NAMALWA (cell line): Measurements from ENCODE around the gene ARMC12.
A peak's percentile ranks its signal among the peaks of the same experiment; 100 is the strongest.

Experiments
- DNase-seq: peaks from one replicate; pipeline ENCODE4 v3.0.0-alpha.2; 2015; ENCODE audit warnings: low spot score

The ARMC12 gene

GRCh38 chr6:35735452-35735851, 1.4 kb upstream of the ARMC12 start:
- DNase-seq, result no peak

DNA sequence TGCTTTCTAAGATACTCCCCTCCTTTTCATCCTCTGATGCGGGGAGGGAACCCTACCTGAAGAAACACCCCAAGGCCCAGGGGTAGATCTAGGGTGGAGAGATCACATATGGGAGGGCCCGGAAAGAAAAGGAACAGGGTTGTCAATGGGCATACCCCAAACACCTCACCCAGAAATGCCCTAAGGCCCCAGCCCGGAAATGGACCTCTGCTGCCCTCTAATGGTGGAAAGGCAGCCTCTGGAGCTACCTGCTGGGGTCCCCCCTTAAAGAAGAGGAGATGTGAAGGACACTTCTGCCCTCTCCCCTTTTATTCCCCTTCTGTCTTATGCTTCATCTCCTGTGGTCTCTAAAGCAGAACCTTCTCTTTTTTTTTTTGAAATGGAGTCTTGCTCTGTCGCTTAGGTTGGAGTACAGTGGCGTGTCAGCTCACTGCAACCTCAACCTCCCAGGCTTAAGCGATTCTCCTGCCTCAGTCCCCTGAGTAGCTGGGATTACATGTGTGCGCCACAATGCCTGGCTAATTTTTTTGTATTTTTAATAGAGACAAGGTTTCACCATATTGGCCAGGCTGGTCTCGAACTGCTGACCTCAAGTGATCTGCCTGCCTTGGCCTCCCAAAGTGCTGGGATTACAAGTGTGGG, 458 bp upstream of the ARMC12 start:
- peak; percentile 89 for DNase-seq

DNA sequence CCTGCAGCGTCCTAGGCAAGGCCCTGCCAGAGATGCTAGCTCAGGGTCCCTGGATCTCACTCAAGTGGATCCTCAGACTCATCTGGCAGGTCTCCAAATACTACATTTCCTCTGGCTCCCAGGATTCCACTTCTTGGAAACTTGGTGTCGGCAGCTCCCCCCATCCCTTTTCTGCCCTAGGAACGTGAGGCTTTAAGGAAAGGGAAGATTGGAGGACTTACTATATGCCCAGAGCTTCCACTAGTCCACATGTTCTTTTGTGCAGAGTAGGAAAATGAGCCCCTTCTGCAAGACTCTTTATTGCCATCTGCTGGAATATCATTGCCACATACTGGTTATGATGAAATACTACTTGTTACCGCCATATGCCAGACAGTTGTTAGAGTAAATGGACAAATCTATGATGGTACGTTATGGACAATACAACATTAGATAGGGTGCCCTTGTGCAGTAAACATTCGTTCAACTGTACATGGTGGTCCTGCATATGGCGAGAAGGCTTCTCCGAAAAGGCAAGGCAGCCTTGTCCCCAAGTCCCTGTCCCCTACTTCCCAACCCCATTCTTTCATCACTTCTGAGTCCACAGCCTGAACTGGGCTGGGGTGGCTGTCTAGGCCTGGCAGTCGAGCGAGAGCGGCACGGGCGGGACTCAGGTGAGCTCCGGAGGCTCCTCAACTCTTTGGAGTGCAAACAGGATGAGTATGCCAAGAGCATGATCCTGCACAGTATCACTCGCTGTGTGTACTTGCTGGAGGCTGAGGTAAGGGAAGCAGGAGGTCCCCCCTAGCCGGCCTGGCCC, 780 bp downstream of the ARMC12 start:
- peak; percentile 87 for DNase-seq

- no peak for DNase-seq
These were observed 3.1 kb downstream of the ARMC12 start for GRCh38 chr6:35739645-35740524.

- no peak for DNase-seq
These were observed 6.0 kb downstream of the ARMC12 start for GRCh38 chr6:35742842-35743241.

GRCh38 chr6:35745509-35745908, 8.7 kb downstream of the ARMC12 start:
- no peak for DNase-seq

DNA sequence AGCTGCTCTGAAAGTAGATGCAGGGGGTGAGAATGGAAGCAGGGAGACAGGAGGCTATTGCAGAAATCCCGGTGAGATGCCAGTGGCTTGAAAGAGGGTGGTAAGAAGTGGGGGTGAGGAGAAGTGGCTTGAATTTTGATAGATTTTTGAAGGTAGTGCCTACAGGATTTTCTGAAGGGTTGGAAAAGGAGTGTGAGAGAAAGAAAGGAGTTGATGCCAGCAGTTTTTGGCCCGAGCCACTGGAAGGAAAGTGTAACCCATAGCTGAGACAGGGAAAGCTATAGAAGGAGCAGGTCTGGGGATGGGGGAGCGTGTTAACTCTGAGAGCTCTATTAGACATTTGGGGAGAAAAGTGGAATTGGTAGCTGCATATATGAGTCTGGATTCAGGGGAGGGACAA, 9.7 kb downstream of the ARMC12 start:
- no peak for DNase-seq

- DNase-seq, result no peak
These were observed 11.0 kb downstream of the ARMC12 start for GRCh38 chr6:35747877-35748276.

GRCh38 chr6:35750557-35750956, 13.7 kb downstream of the ARMC12 start:
- no peak for DNase-seq

DNA sequence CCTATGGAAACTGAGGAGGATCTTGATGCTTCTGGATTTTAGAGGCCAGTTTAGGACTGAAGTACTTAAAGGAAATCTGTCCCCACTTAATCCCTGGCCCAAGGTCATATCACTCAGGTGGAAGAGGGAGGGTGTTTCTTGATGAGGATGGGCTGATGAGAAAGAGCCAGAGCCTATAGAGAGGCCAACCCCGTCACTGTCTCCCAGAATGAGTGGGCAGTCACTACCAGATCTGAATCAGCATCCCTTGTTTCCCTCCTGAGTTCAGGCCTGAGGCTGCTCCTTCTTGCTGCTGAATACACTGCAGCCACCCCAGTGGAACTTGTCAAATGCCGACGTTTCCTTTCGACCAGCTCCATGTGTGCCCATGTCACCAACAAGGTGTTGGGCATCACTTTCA, 14.8 kb downstream of the ARMC12 start:
- no peak for DNase-seq

DNA sequence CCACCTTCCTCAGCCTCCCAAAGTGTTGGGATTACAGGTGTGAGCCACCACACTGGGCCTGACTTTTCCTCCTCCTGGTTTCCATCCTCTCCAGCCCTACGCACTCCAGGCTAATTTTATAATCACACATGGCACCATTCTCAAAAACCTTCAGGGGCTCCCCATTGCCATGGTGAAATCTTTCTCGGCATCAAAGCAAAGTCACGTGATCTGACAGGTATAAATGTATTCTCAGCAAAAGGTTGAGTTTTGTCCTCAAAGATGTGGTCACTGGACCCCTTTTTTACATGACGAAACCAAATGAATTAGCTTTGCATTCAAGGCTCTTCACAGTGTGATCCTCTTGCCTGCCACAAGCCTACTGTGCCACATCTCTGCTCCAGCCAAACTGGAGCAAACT, 15.5 kb downstream of the ARMC12 start:
- no peak for DNase-seq

- DNase-seq, result no peak
These were observed 17.8 kb downstream of the ARMC12 start for GRCh38 chr6:35754452-35755277.

DNA sequence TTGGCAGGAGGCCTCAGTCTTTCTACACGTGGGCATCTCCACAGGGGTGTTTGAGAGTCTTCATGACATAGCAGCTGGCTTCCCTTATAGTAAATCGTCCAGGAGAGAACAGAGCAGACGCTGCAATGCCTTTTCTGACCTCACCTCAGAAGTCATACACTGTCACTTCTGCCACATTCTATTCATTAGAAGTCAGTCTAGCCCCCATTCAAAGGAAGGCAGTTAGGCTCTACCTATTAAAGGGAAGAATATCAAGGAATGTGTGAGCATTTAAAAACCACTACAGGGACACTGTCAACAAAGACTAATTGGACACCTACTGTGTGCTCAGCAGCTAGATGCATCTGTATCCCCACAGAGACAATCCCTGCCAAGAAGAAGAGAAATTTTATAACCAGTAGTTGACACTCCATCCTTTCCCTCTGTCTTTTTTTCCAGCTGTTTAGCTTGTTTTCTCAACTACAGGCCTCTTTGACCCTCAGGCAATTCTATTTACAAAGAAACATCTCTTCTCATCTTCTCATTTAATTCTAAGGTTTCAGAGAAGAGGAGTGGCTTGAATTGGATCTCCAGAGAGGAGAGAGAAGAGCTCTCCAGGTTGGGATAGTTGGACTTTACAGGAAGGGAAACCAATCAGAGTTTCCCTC, 18.6 kb downstream of the ARMC12 start:
- no peak for DNase-seq

- peak; percentile 74 for DNase-seq
These were observed 20.8 kb downstream of the ARMC12 start for GRCh38 chr6:35757456-35758123.

- no peak for DNase-seq
These were observed 22.6 kb downstream of the ARMC12 start for GRCh38 chr6:35759426-35759825.

DNA sequence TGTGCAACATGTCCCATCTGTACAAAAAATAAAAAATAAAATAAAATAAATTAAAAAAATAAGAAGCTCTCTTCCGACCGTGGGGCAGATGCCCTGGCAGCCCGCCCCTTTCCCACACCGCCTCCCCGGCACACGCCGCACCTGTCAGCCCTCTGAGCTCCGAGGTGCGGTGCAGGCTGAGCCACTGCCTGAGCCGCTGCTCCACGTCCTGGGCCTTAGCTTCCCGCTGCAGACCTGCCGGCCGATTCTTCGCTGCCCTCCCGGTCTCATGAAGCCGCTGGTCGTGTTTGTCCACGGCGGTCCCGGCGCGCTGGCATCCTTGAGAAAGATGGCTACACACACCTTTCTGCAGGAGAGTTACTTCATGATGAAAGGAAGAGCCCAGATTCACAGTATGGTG, 28.9 kb downstream of the ARMC12 start:
- DNase-seq, result no peak

DNA sequence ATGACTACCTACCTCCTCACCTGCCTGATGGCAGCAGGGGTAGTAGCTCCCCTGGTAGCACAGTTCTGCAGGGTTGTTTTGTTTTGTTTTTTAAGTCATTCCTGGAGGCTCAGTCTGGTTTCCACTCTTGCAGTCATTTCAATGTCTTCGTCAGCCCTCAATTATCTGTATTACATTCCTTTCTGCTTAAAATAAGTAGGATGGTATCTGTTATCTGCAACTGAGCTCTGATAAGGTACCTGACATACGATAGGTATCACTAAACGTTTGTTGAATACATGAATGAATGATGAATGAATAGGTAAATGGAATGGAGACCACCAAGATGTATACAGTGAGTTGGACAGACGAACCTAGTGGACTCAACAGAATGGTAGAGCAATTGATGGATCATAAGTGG, 32.4 kb downstream of the ARMC12 start:
- no peak for DNase-seq

DNA sequence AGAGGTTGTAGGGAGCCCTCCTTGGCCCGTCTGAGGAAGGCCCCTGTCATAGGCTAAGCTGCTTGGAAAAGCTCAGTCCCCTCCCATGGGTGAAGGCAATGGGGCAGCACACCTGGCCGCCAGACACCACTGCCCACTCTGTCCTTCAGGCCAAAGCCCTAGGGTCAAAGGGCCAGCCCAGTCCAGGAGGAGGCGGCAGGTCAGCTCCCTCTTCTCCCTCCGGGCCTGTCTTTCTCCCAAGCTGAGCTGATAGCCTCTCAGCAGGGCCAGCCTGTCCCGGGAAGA, 34.5 kb downstream of the ARMC12 start:
- no peak for DNase-seq

- no peak for DNase-seq
These were observed 37.4 kb downstream of the ARMC12 start for GRCh38 chr6:35774116-35774794.

- no peak for DNase-seq
These were observed 38.2 kb downstream of the ARMC12 start for GRCh38 chr6:35775031-35775430.
